D721Med (cell line): ENCODE data around the gene MUC6.

Source experiments
- DNase-seq: peaks from one replicate; pipeline ENCODE4 v3.0.0; 2011; ENCODE audit warnings: low spot score; ENCODE audit not compliant: insufficient read length
- FAIRE-seq: peaks from 2 replicates; lab custom pipeline; 2011; peaks lifted over from hg19 to GRCh38; lab: Jason Lieb, UNC
- TF ChIP-seq, protein P1 (sequence below): IDR thresholded peaks from 2 replicates; pipeline ENCODE4 v1.5.1; 2012; ENCODE audit warnings: mild to moderate bottlenecking, control low read depth; ENCODE audit not compliant: insufficient read depth; ENCODE audit errors: missing control alignments

Gene MUC6

DNA sequence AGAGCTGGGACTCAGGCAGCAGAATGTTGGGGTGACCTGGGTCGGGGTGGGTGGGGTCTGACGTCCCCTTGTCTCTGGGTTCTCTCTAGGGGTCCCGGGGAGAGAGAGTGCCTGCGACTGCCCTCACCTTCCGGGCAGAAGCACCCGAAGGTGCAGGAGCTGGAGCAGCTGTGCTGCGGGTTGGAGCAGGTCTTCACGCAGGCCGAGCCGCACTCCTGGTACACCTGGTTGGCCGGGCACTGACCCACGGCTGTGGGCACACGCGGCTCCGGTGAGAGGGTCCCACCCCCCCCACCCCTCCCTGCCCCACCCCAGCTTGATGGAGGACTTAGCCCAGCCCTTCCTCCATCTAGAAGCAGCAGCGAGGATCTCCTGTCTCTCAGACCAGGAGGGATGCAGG is 6.4 kb downstream of the MUC6 start:
- TF ChIP-seq, protein P1, sequence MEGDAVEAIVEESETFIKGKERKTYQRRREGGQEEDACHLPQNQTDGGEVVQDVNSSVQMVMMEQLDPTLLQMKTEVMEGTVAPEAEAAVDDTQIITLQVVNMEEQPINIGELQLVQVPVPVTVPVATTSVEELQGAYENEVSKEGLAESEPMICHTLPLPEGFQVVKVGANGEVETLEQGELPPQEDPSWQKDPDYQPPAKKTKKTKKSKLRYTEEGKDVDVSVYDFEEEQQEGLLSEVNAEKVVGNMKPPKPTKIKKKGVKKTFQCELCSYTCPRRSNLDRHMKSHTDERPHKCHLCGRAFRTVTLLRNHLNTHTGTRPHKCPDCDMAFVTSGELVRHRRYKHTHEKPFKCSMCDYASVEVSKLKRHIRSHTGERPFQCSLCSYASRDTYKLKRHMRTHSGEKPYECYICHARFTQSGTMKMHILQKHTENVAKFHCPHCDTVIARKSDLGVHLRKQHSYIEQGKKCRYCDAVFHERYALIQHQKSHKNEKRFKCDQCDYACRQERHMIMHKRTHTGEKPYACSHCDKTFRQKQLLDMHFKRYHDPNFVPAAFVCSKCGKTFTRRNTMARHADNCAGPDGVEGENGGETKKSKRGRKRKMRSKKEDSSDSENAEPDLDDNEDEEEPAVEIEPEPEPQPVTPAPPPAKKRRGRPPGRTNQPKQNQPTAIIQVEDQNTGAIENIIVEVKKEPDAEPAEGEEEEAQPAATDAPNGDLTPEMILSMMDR = no peak
- FAIRE-seq = no peak
- no peak for DNase-seq

DNA sequence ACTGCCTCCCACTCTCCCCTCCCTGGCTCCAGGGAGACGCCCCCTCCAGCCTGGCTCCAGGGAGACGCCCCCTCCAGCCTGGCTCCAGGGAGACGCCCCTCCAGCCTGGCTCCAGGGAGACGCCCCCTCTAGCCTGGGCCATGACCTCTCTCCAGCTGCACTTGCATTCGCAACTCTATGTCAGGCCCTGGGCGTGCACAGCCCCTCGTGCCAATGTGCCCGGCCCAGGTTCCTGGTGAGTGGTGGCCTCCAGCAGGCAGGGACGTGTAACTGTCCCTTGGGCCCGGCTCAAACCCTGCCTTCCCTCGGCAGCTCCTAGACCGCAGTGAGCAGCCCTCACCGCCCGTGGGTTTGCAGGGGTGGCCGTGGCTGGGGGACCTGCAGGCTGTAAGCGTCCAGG is 6.9 kb downstream of the MUC6 start:
- no peak for FAIRE-seq
- DNase-seq = no peak
- TF ChIP-seq, protein P1 = no peak

DNA sequence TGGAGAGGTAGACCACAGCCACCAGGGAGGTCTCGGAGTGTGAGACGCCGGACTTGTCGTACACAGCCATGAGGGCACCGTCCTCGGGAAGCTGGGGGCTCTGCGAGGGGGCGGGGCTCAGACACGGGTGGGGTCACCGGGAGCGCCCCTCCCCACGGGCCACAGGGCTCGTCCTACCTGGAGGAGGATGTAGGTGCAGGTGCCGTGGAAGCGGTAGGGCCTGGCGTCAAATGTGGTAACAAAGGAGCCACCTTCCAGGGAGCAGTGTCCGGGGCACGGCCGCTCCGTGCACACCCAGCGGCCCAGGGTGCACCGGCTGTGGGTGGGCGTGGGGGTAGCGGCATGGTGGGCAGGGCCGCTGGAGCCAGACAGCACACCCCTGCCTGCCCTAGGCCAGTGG is 7.5 kb downstream of the MUC6 start:
- TF ChIP-seq, protein P1 = no peak
- DNase-seq (no peak), FAIRE-seq (no peak)

DNA sequence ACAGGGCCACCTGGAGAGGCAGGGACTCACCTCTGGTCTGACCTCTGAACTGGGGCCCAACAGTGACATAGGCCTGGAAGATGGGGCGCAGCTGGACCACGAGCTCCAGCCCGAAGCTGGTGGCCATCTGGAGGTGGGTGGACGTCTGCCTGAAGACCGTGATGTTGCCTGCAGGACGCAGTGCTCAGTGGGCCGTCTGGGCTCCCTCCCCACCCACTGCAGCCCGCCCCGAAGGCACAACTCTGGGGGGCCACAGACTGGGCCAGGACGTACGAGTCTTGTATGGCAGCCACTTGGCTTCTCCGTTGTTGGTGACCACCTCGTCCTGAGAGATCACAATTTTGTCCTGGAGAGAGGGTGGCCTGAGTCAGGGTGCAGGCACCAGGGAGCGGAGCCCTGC is 7.9 kb downstream of the MUC6 start:
- TF ChIP-seq, protein P1 = no peak
- FAIRE-seq (no peak), DNase-seq (no peak)

DNA sequence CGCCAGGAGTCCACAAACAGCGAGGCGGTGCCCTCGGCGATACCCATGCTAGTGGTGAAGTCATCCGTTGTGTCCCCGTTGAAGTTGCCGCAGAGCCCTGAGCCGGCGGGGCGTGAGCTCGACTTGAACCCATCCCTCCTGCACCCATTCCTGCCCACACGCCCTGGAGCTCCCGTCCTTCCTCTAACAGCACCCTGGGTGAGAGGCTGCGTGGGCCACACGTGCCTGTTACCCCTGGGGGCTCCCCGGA is 8.3 kb downstream of the MUC6 start:
- DNase-seq (no peak), FAIRE-seq (no peak)
- TF ChIP-seq, protein P1 = no peak

DNA sequence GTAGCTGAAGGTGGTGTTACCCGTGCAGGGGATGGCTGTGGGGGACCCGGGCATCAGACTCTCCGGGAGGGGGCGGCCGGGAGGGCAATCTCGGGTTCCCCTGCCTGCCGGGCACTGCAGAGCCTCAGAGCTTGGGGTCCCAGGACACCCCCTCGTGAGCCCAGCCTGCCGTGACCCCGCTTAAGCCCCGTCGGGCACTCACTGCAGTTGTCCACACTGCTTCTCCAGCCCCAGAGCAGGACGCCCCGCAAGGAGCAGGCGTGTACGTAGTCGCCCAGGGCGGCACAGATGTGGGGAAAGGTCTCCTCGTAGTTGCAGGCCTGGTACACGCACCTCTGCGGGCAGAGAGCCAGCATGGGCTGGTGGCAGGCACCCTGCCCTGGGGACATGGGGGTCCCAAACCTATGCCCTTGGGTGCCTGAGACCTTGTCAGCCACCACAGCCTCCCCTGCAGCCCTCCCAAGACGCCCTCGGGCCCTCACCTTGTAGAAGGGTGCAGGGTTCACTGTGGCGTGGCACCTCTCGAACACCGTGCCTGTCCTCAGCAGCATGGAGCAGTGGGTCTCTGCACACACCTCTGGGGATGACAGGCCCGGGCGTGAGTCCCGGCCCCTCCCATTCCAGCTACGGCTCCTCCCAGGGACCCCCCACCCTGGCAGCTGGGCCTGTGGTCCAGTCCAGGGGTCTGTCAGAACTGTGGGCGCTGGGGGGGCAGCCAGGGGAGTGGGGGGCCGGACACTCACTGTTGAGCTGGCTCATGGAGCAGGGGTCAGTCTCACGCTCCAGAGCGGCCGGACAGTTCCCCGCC is 8.8 kb downstream of the MUC6 start:
- TF ChIP-seq, protein P1 = no peak
- no peak for DNase-seq
- FAIRE-seq = no peak

DNA sequence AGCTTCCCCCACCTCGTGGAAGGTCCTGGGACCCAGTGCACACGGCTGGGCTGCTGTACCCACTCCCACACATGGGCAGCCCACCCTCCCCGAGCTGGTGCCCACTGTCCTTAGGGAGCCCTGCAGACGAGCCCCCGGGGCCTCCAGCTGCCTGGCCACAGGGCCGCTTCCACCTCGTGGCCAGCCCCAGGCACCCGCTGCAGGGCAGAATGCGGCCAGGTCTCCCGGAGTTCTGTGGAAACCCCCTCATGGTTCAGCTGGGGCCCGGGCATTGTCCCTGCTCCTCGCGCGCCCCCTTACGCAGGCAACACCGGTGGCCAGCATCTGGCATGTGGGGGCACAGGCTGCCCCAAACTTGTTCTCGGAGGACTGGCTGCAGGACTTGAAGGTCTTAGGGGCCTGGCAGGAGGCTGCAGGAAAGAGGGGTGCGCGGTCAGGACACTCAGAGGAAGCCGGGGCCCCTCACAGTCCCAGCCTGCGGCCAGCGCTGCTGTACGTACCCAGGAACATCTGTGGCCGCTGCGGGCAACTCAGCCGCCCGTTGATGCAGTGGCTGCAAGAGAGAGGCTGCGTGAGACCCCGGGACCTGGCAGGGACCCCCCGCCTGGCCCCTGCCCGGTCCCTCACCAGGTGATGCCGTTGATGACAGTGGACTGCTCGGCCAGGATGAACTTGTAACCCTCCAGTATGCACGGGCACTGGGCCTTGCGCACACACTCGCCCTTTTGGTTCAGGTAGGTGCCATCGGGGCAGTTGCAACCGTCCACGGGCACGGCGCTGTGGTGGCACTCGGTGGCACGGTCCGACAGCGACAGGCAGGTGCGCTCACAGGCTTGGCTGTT is 9.7 kb downstream of the MUC6 start:
- TF ChIP-seq, protein P1 = no peak
- DNase-seq (no peak), FAIRE-seq (no peak)
